GM23338 (cell line): ENCODE data around the gene NKAIN2. TPM values are rescaled to one million over a fixed set of nuclear protein-coding genes. Genes with fewer than 3 reads are reported as not detected.

Experiments used
- ATAC-seq: fragments of 200-7000 bp; cut with Tn5 transposase; 3 replicates; pipeline ENCODE4 v1.9.1; 2020
- DNase-seq: peaks from one replicate; pipeline ENCODE4 v3.0.0-alpha.2; 2015; ENCODE audit warnings: low spot score
- H2AFZ ChIP-seq: fragments of 200-600 bp; sonication (generic); 2 replicates; pipeline ENCODE4 v1.8.0; 2016; ENCODE audit warnings: antibody characterized with exemption, mild to moderate bottlenecking, moderate library complexity
- H3F3A ChIP-seq: fragments of 200-600 bp; sonication (generic); replicated peaks from 2 replicates; pipeline ENCODE4 v1.8.0; 2017; ENCODE audit warnings: antibody characterized with exemption, mixed run types, low read depth
- H3K27ac ChIP-seq: fragments of 200-600 bp; sonication (generic); 2 replicates; pipeline ENCODE4 v1.6.1; 2016; ENCODE audit warnings: low read depth
- H3K27me3 ChIP-seq: fragments of 200-600 bp; sonication (generic); 2 replicates; pipeline ENCODE4 v1.8.0; 2016; ENCODE audit warnings: mild to moderate bottlenecking, mixed run types, moderate library complexity; ENCODE audit not compliant: insufficient read depth
- H3K36me3 ChIP-seq: fragments of 200-600 bp; sonication (generic); 2 replicates; pipeline ENCODE4 v1.8.0; 2016; ENCODE audit warnings: mild to moderate bottlenecking; ENCODE audit not compliant: insufficient read depth
- H3K4me1 ChIP-seq: fragments of 200-600 bp; sonication (generic); 2 replicates; pipeline ENCODE4 v1.8.0; 2016; ENCODE audit warnings: mild to moderate bottlenecking, moderate library complexity; ENCODE audit not compliant: insufficient read depth
- H3K4me2 ChIP-seq: fragments of 200-600 bp; sonication (generic); 2 replicates; pipeline ENCODE4 v1.7.1; 2017; ENCODE audit warnings: mixed run types
- H3K4me3 ChIP-seq: fragments of 200-600 bp; sonication (generic); 2 replicates; pipeline ENCODE4 v1.6.1; 2016; ENCODE audit warnings: mixed run types
- H3K79me2 ChIP-seq: fragments of 200-600 bp; sonication (generic); replicated peaks from 2 replicates; pipeline ENCODE4 v1.8.0; 2017; ENCODE audit warnings: mild to moderate bottlenecking; ENCODE audit not compliant: insufficient read depth
- H3K9me2 ChIP-seq: fragments of 200-600 bp; sonication (generic); 2 replicates; pipeline ENCODE4 v1.8.0; 2017; ENCODE audit not compliant: insufficient read depth
- H4K20me1 ChIP-seq: fragments of 200-600 bp; sonication (generic); replicated peaks from 2 replicates; pipeline ENCODE4 v1.8.0; 2017; ENCODE audit warnings: mild to moderate bottlenecking; ENCODE audit not compliant: insufficient read depth
- H3K27ac Mint-ChIP-seq: 2 replicates; pipeline ENCODE4 v1.8.0; 2020; ENCODE audit warnings: inconsistent platforms, mild to moderate bottlenecking, moderate library complexity, mixed read lengths
- H3K27me3 Mint-ChIP-seq: 3 replicates; pipeline ENCODE4 v1.8.0; 2022; ENCODE audit warnings: low read depth, mild to moderate bottlenecking, moderate library complexity, mixed read lengths, inconsistent platforms; ENCODE audit not compliant: insufficient read depth, poor library complexity
- H3K36me3 Mint-ChIP-seq: 3 replicates; pipeline ENCODE4 v1.8.0; 2021; ENCODE audit warnings: low read depth, mild to moderate bottlenecking, inconsistent platforms, moderate library complexity, mixed read lengths
- H3K4me1 Mint-ChIP-seq: 3 replicates; pipeline ENCODE4 v1.8.0; 2020; ENCODE audit warnings: mild to moderate bottlenecking, inconsistent platforms, mixed read lengths
- H3K4me3 Mint-ChIP-seq: 3 replicates; pipeline ENCODE4 v1.8.0; 2021; ENCODE audit warnings: moderate library complexity, mild to moderate bottlenecking, inconsistent platforms, mixed read lengths
- H3K9me3 Mint-ChIP-seq: 3 replicates; pipeline ENCODE4 v1.8.0; 2020; ENCODE audit warnings: moderate library complexity, mild to moderate bottlenecking, inconsistent platforms, mixed read lengths
- CREB1 ChIP-seq: fragments of 250-450 bp; sonication (Bioruptor Pico); IDR thresholded peaks from 2 replicates; pipeline ENCODE4 v1.5.0; 2020; ENCODE audit warnings: low read depth, mild to moderate bottlenecking, moderate library complexity
- CTCF ChIP-seq, 2 experiments: fragments of 200-600 bp in 1 of 2; sonication (generic) in 1 of 2; conservative IDR thresholded peaks; 2 replicates each; pipeline versions ENCODE4 v1.5.1 to v1.6.1; 2016 to 2017; ENCODE audit warnings: antibody characterized with exemption in 2 of 2, low read depth in 2 of 2, mild to moderate bottlenecking in 2 of 2, moderate library complexity in 1 of 2
- ETS1 ChIP-seq: IDR thresholded peaks from 2 replicates; pipeline ENCODE4 v1.6.1; 2016; ENCODE audit warnings: antibody characterized with exemption
- EZH2 ChIP-seq: fragments of 200-600 bp; sonication (generic); IDR thresholded peaks from one replicate; pipeline ENCODE4 v1.8.0; 2017; ENCODE audit warnings: antibody characterized with exemption, mild to moderate bottlenecking, low read depth; ENCODE audit not compliant: unreplicated experiment
- EZH2phosphoT487 ChIP-seq: fragments of 200-600 bp; sonication (generic); IDR thresholded peaks from one replicate; pipeline ENCODE4 v1.8.1; 2018; ENCODE audit warnings: antibody characterized with exemption; ENCODE audit not compliant: unreplicated experiment
- JUNB ChIP-seq: IDR thresholded peaks from one replicate; pipeline ENCODE4 v1.6.1; 2016; ENCODE audit warnings: antibody characterized with exemption; ENCODE audit not compliant: unreplicated experiment
- NANOG ChIP-seq: IDR thresholded peaks from 2 replicates; pipeline ENCODE4 v1.6.1; 2016; ENCODE audit warnings: antibody characterized with exemption, borderline replicate concordance
- POLR2AphosphoS5 ChIP-seq: IDR thresholded peaks from 2 replicates; pipeline ENCODE4 v1.6.1; 2016; ENCODE audit warnings: antibody characterized with exemption, low read depth
- REST ChIP-seq: IDR thresholded peaks from one replicate; pipeline ENCODE4 v1.6.1; 2018; ENCODE audit warnings: antibody characterized with exemption; ENCODE audit not compliant: unreplicated experiment
- STAT1 ChIP-seq: IDR thresholded peaks from one replicate; pipeline ENCODE4 v1.6.1; 2016; ENCODE audit warnings: antibody characterized with exemption; ENCODE audit not compliant: unreplicated experiment
- ZNF114 ChIP-seq: fragments of 250-450 bp; sonication (Bioruptor Pico); IDR thresholded peaks from 2 replicates; pipeline ENCODE4 v1.5.0; 2020; ENCODE audit warnings: mild to moderate bottlenecking, moderate library complexity
- ZNF331 ChIP-seq: fragments of 250-450 bp; sonication (Bioruptor Pico); IDR thresholded peaks from 2 replicates; pipeline ENCODE4 v1.5.0; 2020; ENCODE audit warnings: low read depth, mild to moderate bottlenecking, moderate library complexity
- polyA plus RNA-seq: library from polyadenylated mRNA; unstranded; fragments of >200 nt; fragmentation: Nextera tagmentation; extraction: Ambion mirVana; gene quantifications from 2 replicates; pipeline ENCODE4 v1.2.1, GENCODE V29; 2016
- total RNA-seq: library from RNA; depleted of rRNA; stranded (reverse); fragments of >200 nt; shearing (Covaris generic); gene quantifications from 2 replicates; pipeline ENCODE4 v1.2.3, GENCODE V29; 2014

NKAIN2 gene
- total and polyA plus RNA-seq, 2 experiments from 2014 or later: 0.39 to 1.1 TPM

GRCh38 chr6:124467366-124467765 lies 663.7 kb downstream of the NKAIN2 start:
- H3K27ac Mint-ChIP-seq: no peak overlapping the region
- no peaks in the 10 kb centered on the region for H3K36me3 Mint-ChIP-seq
- Histone ChIP-seq H3K9me2 (no peaks in the 10 kb centered on the region), H3K4me2 (no peak overlapping the region), H3K4me1 (no peaks in the 10 kb centered on the region), H3K27me3 (no peaks in the 10 kb centered on the region), H3K79me2 (no peaks in the 10 kb centered on the region), H3K4me3 (no peak overlapping the region), H2AFZ (no peak overlapping the region), H3K27ac (no peak overlapping the region), H4K20me1 (no peaks in the 10 kb centered on the region), H3F3A (no peaks in the 10 kb centered on the region), H3K36me3 (no peaks in the 10 kb centered on the region)
- peaks cover 6% of the 10 kb centered on the region; the same call in 1 of the 3 replicates for H3K9me3 Mint-ChIP-seq
- no peak for DNase-seq
- TF ChIP-seq EZH2 (no peak), POLR2AphosphoS5 (no peak), CREB1 (no peak)
- no peak overlapping the region for H3K4me3 Mint-ChIP-seq
- no peak for ATAC-seq
- H3K4me1 Mint-ChIP-seq: peaks cover 2% of the 10 kb centered on the region; the same call in 2 of the 3 replicates
- H3K27me3 Mint-ChIP-seq: peaks cover 2% of the 10 kb centered on the region

GRCh38 chr6:124470803-124471202 lies 667.1 kb downstream of the NKAIN2 start:
- no peaks in the 10 kb centered on the region for H3K9me2 ChIP-seq
- H3K36me3 ChIP-seq: no peaks in the 10 kb centered on the region
- no peaks in the 10 kb centered on the region for H3K36me3 Mint-ChIP-seq
- ATAC-seq: no peak
- H3F3A ChIP-seq: no peaks in the 10 kb centered on the region
- H3K27me3 ChIP-seq: no peaks in the 10 kb centered on the region
- DNase-seq: no peak
- H3K27me3 Mint-ChIP-seq: no peaks in the 10 kb centered on the region
- H3K9me3 Mint-ChIP-seq: no peaks in the 10 kb centered on the region
- peaks cover 4% of the 10 kb centered on the region; the same call in 2 of the 3 replicates for H3K4me1 Mint-ChIP-seq
- H3K4me1 ChIP-seq: no peaks in the 10 kb centered on the region
- H3K27ac ChIP-seq: no peak overlapping the region
- H3K4me3 ChIP-seq: no peak overlapping the region
- H3K27ac Mint-ChIP-seq: no peak overlapping the region
- no peak overlapping the region for H3K4me2 ChIP-seq
- H2AFZ ChIP-seq: no peak overlapping the region
- no peaks in the 10 kb centered on the region for H3K79me2 ChIP-seq
- H4K20me1 ChIP-seq: no peaks in the 10 kb centered on the region
- H3K4me3 Mint-ChIP-seq: no peak overlapping the region
- no peak for TF ChIP-seq STAT1
- no peak for TF ChIP-seq NANOG
- TF ChIP-seq JUNB: no peak
- no peak for TF ChIP-seq REST
- TF ChIP-seq ZNF114 (CRISPR knock-in tag): no peak
- no peak for TF ChIP-seq POLR2AphosphoS5
- TF ChIP-seq EZH2: no peak
- TF ChIP-seq ETS1: no peak
- no peak for TF ChIP-seq CTCF (conservative IDR thresholded peaks at IDR 0.05; ENCODE audit: low read depth in 2 of 2)
- no peak for TF ChIP-seq EZH2phosphoT487
- no peak for TF ChIP-seq ZNF331 (CRISPR knock-in tag)
- TF ChIP-seq CREB1: no peak
